ENCODE results near the gene TBRG4. TPM values are rescaled to one million over a fixed set of nuclear protein-coding genes. Genes with fewer than 3 reads are reported as not detected.
A peak's percentile ranks its signal among the peaks of the same experiment; 100 is the strongest.

TBRG4 gene
- total RNA-seq, 1 experiment from 2014 or later = 81.5 TPM

DNA sequence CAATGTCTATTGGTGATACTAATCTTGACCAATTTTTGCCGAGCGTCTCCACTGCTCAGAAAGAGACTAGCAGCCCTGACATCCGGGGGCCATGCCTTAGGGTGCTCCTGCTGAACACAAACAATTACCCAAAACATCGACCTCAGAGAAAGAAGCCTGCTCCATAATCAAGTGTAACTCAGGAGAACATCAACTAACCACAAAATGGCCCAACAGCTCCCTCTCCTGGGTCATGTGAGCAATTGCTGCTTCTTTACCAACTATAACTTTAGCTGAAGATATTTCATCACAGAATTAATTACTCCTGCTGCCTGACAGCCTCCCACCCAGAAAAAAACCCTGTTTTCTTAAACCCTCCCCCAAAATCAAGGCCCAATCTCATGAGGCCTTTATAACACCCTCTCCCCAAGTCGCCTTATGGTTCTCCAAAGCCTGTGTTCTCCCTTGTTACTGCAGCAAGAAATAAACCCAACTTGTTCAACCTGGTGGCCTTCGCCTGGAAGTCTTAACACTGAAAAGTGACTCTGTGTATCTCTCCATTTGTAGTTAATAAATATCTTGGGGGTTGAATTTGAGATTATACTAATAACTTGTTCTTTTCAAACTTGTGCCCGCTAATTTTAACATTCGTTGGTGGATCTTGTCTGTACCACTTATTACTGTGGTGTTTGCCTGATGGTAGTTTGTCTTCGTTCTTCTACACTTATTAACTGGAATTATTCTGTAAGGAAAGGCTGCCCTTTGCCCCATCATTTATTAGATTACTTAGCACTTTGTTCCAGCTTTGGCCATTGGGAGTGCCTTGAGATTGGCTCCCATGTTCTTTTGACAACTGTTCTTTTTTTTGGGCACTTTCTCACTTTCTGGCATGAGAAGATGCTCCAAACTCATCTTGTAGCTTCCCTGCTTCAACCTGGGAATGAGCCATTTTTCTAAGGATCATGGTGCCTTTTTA lies 24.9 kb upstream of the TBRG4 start:
- Histone ChIP-seq H4K20me1 (ENCODE audit: insufficient read depth, low read depth, low read length) (no peaks in the 10 kb centered on the region), H3K4me1 (ENCODE audit: low read length) (peaks cover 16% of the 10 kb centered on the region), H3K4me2 (ENCODE audit: low read depth, low read length, poor library complexity, severe bottlenecking) (no peak overlapping the region), H3K9me2 (replicated peaks; ENCODE audit: insufficient read depth, low read length) (no peaks in the 10 kb centered on the region), H3K36me3 (ENCODE audit: insufficient read depth, low read length) (no peaks in the 10 kb centered on the region), H3K9ac (ENCODE audit: low read length) (no peak overlapping the region), H3K4me3 (ENCODE audit: low read length) (no peak overlapping the region), H3K79me2 (ENCODE audit: low read length) (no peaks in the 10 kb centered on the region), H2AFZ (ENCODE audit: low read length) (no peak overlapping the region), H3K9me3 (ENCODE audit: low read length) (no peaks in the 10 kb centered on the region), H3K27ac (ENCODE audit: low read length) (no peak overlapping the region), H3K27me3 (ENCODE audit: low read length) (no peaks in the 10 kb centered on the region)
- peak; percentile 90 for DNase-seq

DNA sequence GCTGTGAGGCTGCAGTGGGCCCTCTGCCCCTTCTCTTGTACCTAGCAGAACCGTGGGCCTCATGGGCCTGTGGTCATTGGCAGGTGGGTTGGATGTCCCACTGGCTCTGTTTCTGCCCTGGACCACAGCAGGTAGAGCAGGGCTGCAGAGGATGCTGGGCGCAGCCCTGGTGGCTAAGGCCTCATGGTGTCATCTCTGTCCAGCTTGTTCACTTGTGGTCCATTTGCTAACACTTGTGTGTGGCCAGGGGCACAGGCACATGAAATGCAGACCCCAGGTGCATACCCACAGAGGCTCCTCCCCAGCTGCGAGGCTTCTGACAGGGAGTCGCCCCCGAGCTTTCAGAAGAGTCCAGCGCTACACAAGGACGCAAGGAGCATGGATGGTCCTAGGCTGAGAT lies 22.4 kb upstream of the TBRG4 start:
- Histone ChIP-seq H3K9me3 (ENCODE audit: low read length) (no peaks in the 10 kb centered on the region), H3K27me3 (ENCODE audit: low read length) (no peaks in the 10 kb centered on the region), H3K4me1 (ENCODE audit: low read length) (peaks cover 5% of the 10 kb centered on the region), H3K27ac (ENCODE audit: low read length) (no peak overlapping the region), H3K4me2 (ENCODE audit: low read depth, low read length, poor library complexity, severe bottlenecking) (no peak overlapping the region), H2AFZ (ENCODE audit: low read length) (no peak overlapping the region), H3K36me3 (ENCODE audit: insufficient read depth, low read length) (no peaks in the 10 kb centered on the region), H3K4me3 (ENCODE audit: low read length) (no peak overlapping the region), H3K9ac (ENCODE audit: low read length) (no peak overlapping the region), H4K20me1 (ENCODE audit: insufficient read depth, low read depth, low read length) (no peaks in the 10 kb centered on the region), H3K79me2 (ENCODE audit: low read length) (no peaks in the 10 kb centered on the region), H3K9me2 (replicated peaks; ENCODE audit: insufficient read depth, low read length) (no peaks in the 10 kb centered on the region)
- no peak for DNase-seq

DNA sequence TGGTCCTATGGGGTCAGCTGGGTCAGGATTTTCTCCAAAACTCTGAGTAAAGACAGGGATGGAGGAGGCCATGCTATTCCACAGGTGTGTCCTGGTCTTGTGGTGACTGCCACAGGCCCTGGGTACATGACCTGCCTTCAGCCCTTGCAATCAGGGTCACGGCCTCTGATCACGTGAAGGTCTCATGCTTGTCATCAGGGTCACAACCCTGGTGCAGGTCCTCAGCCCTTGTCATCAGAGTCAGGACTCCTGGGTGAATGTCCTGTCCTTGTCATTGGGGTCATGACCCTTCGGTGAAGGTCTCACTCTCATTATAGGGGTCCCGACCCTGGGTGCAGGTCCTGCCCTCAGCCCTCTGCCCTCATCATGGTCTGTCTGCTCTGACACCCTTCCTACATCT lies 21.9 kb upstream of the TBRG4 start:
- Histone ChIP-seq H3K4me3 (ENCODE audit: low read length) (no peak overlapping the region), H3K27ac (ENCODE audit: low read length) (no peak overlapping the region), H3K79me2 (ENCODE audit: low read length) (no peaks in the 10 kb centered on the region), H4K20me1 (ENCODE audit: insufficient read depth, low read depth, low read length) (no peaks in the 10 kb centered on the region), H3K9me3 (ENCODE audit: low read length) (no peaks in the 10 kb centered on the region), H3K4me2 (ENCODE audit: low read depth, low read length, poor library complexity, severe bottlenecking) (no peak overlapping the region), H3K4me1 (ENCODE audit: low read length) (peaks cover 5% of the 10 kb centered on the region), H3K9ac (ENCODE audit: low read length) (no peak overlapping the region), H3K36me3 (ENCODE audit: insufficient read depth, low read length) (no peaks in the 10 kb centered on the region), H2AFZ (ENCODE audit: low read length) (no peak overlapping the region), H3K9me2 (replicated peaks; ENCODE audit: insufficient read depth, low read length) (no peaks in the 10 kb centered on the region), H3K27me3 (ENCODE audit: low read length) (no peaks in the 10 kb centered on the region)
- no peak for DNase-seq

DNA sequence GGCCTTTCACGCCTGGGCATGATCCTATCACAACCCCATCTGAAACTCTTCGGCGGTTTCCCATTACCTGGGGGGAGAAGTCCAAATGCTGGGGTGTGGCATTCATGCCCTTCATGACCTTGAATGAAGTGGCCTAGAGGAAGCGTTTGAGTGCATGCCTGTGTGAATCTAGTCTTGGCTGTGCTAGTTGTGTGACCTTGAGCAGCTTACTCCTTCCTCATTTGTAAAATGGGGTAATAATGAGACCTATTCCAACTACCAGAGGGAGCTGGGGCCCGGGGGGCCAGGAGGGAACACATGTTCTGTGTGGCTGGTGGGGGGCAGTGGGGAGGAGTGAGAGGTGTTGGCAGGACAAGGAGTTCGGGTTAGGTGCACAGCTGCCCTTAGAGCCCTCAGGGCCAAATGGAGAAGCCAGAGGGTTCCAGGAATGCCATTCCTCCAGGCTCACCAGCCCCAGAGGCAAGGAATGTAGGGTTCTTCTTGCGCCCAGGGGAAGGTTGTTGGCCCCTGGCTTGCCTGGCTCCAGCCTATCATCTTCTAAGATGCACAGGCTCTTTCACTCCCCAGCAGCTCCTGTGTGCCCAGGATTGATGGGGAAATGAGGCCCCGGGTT lies 21.3 kb upstream of the TBRG4 start:
- no peaks in the 10 kb centered on the region for H3K9me2 ChIP-seq (replicated peaks; ENCODE audit: insufficient read depth, low read length)
- no peaks in the 10 kb centered on the region for H4K20me1 ChIP-seq (ENCODE audit: insufficient read depth, low read depth, low read length)
- no peak for DNase-seq
- H3K36me3 ChIP-seq (ENCODE audit: insufficient read depth, low read length) = no peaks in the 10 kb centered on the region
- peaks cover 5% of the 10 kb centered on the region for H3K4me1 ChIP-seq (ENCODE audit: low read length)
- H3K4me3 ChIP-seq (ENCODE audit: low read length) = no peak overlapping the region
- H3K79me2 ChIP-seq (ENCODE audit: low read length) = no peaks in the 10 kb centered on the region
- no peak overlapping the region for H3K4me2 ChIP-seq (ENCODE audit: low read depth, low read length, poor library complexity, severe bottlenecking)
- H3K9me3 ChIP-seq (ENCODE audit: low read length) = no peaks in the 10 kb centered on the region
- H3K27me3 ChIP-seq (ENCODE audit: low read length) = no peaks in the 10 kb centered on the region
- H3K27ac ChIP-seq (ENCODE audit: low read length) = no peak overlapping the region
- H2AFZ ChIP-seq (ENCODE audit: low read length) = no peak overlapping the region
- H3K9ac ChIP-seq (ENCODE audit: low read length) = no peak overlapping the region

DNA sequence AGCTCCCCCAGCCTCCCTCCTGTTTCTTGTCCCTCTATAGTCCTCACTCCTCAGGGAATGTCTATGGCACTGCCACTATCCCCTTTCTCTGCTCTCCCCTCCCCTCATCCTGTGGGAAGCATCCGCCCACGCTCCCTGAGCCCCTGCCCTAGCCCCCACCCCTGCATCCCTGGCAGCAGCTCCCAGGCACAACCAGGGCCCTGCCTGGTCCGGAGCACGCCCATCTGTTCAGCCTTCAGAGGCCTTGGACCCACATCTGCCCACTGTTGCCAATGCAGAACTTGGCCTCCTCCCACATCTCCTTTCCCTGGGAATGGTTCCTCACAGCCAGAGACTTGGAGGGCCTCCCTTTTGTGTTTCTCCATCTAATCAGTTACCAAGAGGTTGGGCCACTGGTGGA lies 20.4 kb upstream of the TBRG4 start:
- Histone ChIP-seq H3K4me3 (ENCODE audit: low read length) (no peak overlapping the region), H3K9me3 (ENCODE audit: low read length) (no peaks in the 10 kb centered on the region), H3K4me2 (ENCODE audit: low read depth, low read length, poor library complexity, severe bottlenecking) (no peak overlapping the region), H3K36me3 (ENCODE audit: insufficient read depth, low read length) (no peaks in the 10 kb centered on the region), H3K9ac (ENCODE audit: low read length) (no peak overlapping the region), H3K27ac (ENCODE audit: low read length) (no peak overlapping the region), H3K4me1 (ENCODE audit: low read length) (peaks cover 5% of the 10 kb centered on the region), H3K9me2 (replicated peaks; ENCODE audit: insufficient read depth, low read length) (no peaks in the 10 kb centered on the region), H3K27me3 (ENCODE audit: low read length) (no peaks in the 10 kb centered on the region), H3K79me2 (ENCODE audit: low read length) (no peaks in the 10 kb centered on the region), H4K20me1 (ENCODE audit: insufficient read depth, low read depth, low read length) (no peaks in the 10 kb centered on the region), H2AFZ (ENCODE audit: low read length) (no peak overlapping the region)
- DNase-seq = no peak

DNA sequence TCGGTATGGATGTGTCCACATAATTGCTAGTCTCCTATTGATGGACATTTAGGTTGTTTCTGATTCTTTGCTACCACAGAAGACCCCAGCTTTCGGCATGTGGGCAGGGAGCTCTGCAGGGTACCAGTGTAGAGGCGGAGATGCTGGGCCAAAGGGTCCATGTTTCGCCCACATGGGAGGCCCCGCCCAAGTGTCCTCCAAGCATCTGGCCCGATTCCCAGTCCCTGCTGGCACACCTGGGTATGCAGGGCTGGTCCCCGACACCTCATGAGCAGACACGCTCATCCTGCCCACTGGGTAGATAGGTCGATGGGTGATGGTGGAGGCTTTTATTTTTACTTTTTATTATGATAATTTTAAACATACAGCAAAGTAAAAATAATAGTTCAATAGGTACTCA lies 19.4 kb upstream of the TBRG4 start:
- H3K9me3 ChIP-seq (ENCODE audit: low read length) = no peaks in the 10 kb centered on the region
- H3K36me3 ChIP-seq (ENCODE audit: insufficient read depth, low read length) = no peaks in the 10 kb centered on the region
- H3K9me2 ChIP-seq (replicated peaks; ENCODE audit: insufficient read depth, low read length) = no peaks in the 10 kb centered on the region
- no peak overlapping the region for H3K9ac ChIP-seq (ENCODE audit: low read length)
- H3K27ac ChIP-seq (ENCODE audit: low read length) = no peak overlapping the region
- H4K20me1 ChIP-seq (ENCODE audit: insufficient read depth, low read depth, low read length) = no peaks in the 10 kb centered on the region
- no peak for DNase-seq
- no peak overlapping the region for H2AFZ ChIP-seq (ENCODE audit: low read length)
- no peak overlapping the region for H3K4me3 ChIP-seq (ENCODE audit: low read length)
- peaks cover 13% of the 10 kb centered on the region for H3K4me1 ChIP-seq (ENCODE audit: low read length)
- H3K79me2 ChIP-seq (ENCODE audit: low read length) = no peaks in the 10 kb centered on the region
- no peaks in the 10 kb centered on the region for H3K27me3 ChIP-seq (ENCODE audit: low read length)
- H3K4me2 ChIP-seq (ENCODE audit: low read depth, low read length, poor library complexity, severe bottlenecking) = no peak overlapping the region

DNA sequence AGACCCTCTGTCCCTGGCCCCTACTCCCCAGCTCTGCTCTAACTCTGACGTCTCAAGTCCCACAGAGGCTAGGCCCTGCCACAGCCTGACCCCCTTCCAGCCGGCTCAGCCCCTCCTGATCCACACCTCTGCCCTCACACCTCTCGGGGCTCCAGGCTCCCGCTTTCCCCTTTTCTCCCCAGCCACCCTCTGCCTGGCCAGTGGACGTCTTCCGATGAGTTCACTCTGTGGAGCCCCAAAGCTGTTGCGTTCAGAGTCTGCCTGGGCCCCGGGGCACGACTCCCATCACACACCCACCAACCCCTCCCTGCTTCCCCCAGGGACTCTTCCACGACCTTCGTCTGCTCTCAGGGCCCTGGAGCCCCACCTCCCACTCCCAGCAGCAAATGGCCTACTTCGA lies 18.4 kb upstream of the TBRG4 start:
- peaks cover 9% of the 10 kb centered on the region for H3K4me1 ChIP-seq (ENCODE audit: low read length)

DNA sequence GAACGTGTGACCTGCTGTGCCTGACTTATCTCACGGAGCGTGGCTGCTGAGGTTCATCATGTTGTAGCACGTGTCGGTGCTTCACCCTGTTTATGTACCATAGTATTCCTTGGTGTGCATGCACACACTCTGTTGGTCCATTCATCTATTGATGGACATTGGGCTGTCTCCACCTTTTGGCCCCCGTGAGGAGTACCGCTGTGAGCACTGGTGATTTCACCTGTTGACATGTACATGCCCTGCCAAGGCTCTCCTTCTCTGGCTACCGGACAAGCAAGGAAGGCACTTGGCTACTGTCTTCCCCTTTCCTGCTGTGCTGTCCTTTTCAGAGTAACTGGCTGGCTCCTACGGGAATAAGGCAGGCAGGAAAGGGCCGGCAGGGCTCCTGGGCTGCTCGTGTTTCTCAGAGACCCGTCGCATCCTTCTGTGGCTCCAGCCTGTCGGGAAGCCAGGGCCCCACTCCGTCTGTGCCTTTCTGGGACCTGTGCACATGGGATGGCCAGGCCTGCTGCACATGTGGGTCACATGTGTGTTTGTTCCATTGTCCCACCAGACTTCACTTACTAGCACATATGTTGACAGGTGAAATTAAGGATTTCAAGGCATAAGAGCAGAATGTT lies 17.8 kb upstream of the TBRG4 start:
- H3K4me1 ChIP-seq (ENCODE audit: low read length) = peaks cover 9% of the 10 kb centered on the region
- no peaks in the 10 kb centered on the region for H3K27me3 ChIP-seq (ENCODE audit: low read length)
- H4K20me1 ChIP-seq (ENCODE audit: insufficient read depth, low read depth, low read length) = no peaks in the 10 kb centered on the region
- no peak overlapping the region for H2AFZ ChIP-seq (ENCODE audit: low read length)
- H3K9ac ChIP-seq (ENCODE audit: low read length) = no peak overlapping the region
- H3K36me3 ChIP-seq (ENCODE audit: insufficient read depth, low read length) = no peaks in the 10 kb centered on the region
- no peak for DNase-seq
- H3K27ac ChIP-seq (ENCODE audit: low read length) = no peak overlapping the region
- no peaks in the 10 kb centered on the region for H3K9me3 ChIP-seq (ENCODE audit: low read length)
- H3K79me2 ChIP-seq (ENCODE audit: low read length) = no peaks in the 10 kb centered on the region
- H3K4me2 ChIP-seq (ENCODE audit: low read depth, low read length, poor library complexity, severe bottlenecking) = no peak overlapping the region
- H3K4me3 ChIP-seq (ENCODE audit: low read length) = no peak overlapping the region
- no peaks in the 10 kb centered on the region for H3K9me2 ChIP-seq (replicated peaks; ENCODE audit: insufficient read depth, low read length)

More for the DNA sequence above, 18.4 kb upstream of the TBRG4 start:
- Histone ChIP-seq H3K9me3 (ENCODE audit: low read length) (no peaks in the 10 kb centered on the region), H3K9me2 (replicated peaks; ENCODE audit: insufficient read depth, low read length) (no peaks in the 10 kb centered on the region), H3K27ac (ENCODE audit: low read length) (no peak overlapping the region), H3K79me2 (ENCODE audit: low read length) (no peaks in the 10 kb centered on the region), H3K36me3 (ENCODE audit: insufficient read depth, low read length) (no peaks in the 10 kb centered on the region), H3K4me3 (ENCODE audit: low read length) (no peak overlapping the region), H3K9ac (ENCODE audit: low read length) (no peak overlapping the region), H2AFZ (ENCODE audit: low read length) (no peak overlapping the region), H4K20me1 (ENCODE audit: insufficient read depth, low read depth, low read length) (no peaks in the 10 kb centered on the region), H3K4me2 (ENCODE audit: low read depth, low read length, poor library complexity, severe bottlenecking) (no peak overlapping the region), H3K27me3 (ENCODE audit: low read length) (no peaks in the 10 kb centered on the region)
- DNase-seq = no peak
